Tibial nerve (tissue), 4 donors: ENCODE measurements around the gene ATP8A2. TPM values are rescaled to one million over a fixed set of nuclear protein-coding genes. Genes with fewer than 3 reads are reported as not detected.
"Not testable (repeated sequence)": the region's sequence is repeated elsewhere in the genome, so short reads cannot be mapped to it uniquely, and the experiment has no call there.

Source experiments
- DNase-seq, 2 donors: peaks; one replicate each; pipeline ENCODE4 v3.0.0-alpha.2; 2019; ENCODE audit warnings: low spot score in 2 of 2
- H3K27ac ChIP-seq, 4 donors: fragments of 200-600 bp; sonication (generic) in 3 of 4; one replicate each; pipeline ENCODE4 v1.5.1; 2017 to 2019; ENCODE audit warnings: mild to moderate bottlenecking in 1 of 4
- H3K27me3 ChIP-seq, 2 donors: fragments of 200-600 bp; sonication (generic) in 1 of 2; one replicate each; pipeline versions ENCODE4 v1.5.1 to v1.6.0; 2017 to 2019
- H3K36me3 ChIP-seq, 3 donors: fragments of 200-600 bp; sonication (generic); one replicate each; pipeline ENCODE4 v1.5.1; 2018 to 2019
- H3K4me1 ChIP-seq, 4 donors: fragments of 200-600 bp; sonication (generic) in 3 of 4; one replicate each; pipeline ENCODE4 v1.5.1; 2017 to 2019
- H3K4me3 ChIP-seq, 4 donors: fragments of 200-600 bp; sonication (generic) in 3 of 4; one replicate each; pipeline ENCODE4 v1.5.1; 2017 to 2019; ENCODE audit warnings: mild to moderate bottlenecking in 1 of 4, moderate library complexity in 1 of 4
- H3K9me3 ChIP-seq, 4 donors: fragments of 200-600 bp; sonication (generic) in 3 of 4; one replicate each; pipeline ENCODE4 v1.5.1; 2017 to 2019
- CTCF ChIP-seq, 5 experiments: fragments of 200-600 bp in 3 of 5; fragments of 450-650 bp in 2 of 5; sonication (generic) in 3 of 5; IDR thresholded peaks; one replicate each; pipeline ENCODE4 v1.5.1; 2016 to 2019; ENCODE audit warnings: antibody characterized with exemption in 5 of 5, mild to moderate bottlenecking in 3 of 5, moderate library complexity in 2 of 5
- EP300 ChIP-seq, 2 donors: sonication (generic); formaldehyde crosslinking; IDR thresholded peaks; one replicate each; pipeline ENCODE4 v1.6.1; 2017; ENCODE audit warnings: antibody characterized with exemption in 2 of 2, mild to moderate bottlenecking in 1 of 2
- POLR2A ChIP-seq, 2 donors: fragments of 450-650 bp; IDR thresholded peaks; one replicate each; pipeline ENCODE4 v1.6.1; 2017; ENCODE audit warnings: antibody characterized with exemption in 2 of 2, mild to moderate bottlenecking in 2 of 2, moderate library complexity in 2 of 2
- WGBS, 2 donors: methylation state at CpG; one replicate each; pipeline ENCODE4 v1.1.5; 2018; 5-methylcytosine and 5-hydroxymethylcytosine counted together
- total RNA-seq, 4 donors: library from RNA; depleted of rRNA; stranded (reverse); fragments of >200 nt; gene quantifications; one replicate each; pipeline ENCODE4 v1.1.0, GENCODE V29; 2016

ATP8A2 gene
- total RNA-seq, 4 donors from 2014 or later, result 0.30 to 1.7 (median 0.61) TPM

GRCh38 chr13:25945596-25945995, 573.8 kb downstream of the ATP8A2 start:
- no peak overlapping the region for H3K27ac ChIP-seq
- 32 to 34% methylated on average over 7 of the region's 7 CpGs for WGBS, 2 donors
- peaks cover 0 to 8% (median 0%) of the 10 kb centered on the region in 4 donors for H3K9me3 ChIP-seq
- DNase-seq, result no peak
- no peak for TF ChIP-seq POLR2A (IDR thresholded peaks at IDR 0.05)
- no peak for TF ChIP-seq EP300 (IDR thresholded peaks at IDR 0.05)
- TF ChIP-seq CTCF (IDR thresholded peaks at IDR 0.05), result no peak
- no peaks in the 10 kb centered on the region for H3K27me3 ChIP-seq
- H3K36me3 ChIP-seq, result no peaks in the 10 kb centered on the region
- no peaks in the 10 kb centered on the region for H3K4me1 ChIP-seq
- H3K4me3 ChIP-seq, result no peak overlapping the region

GRCh38 chr13:25946321-25946720, 574.5 kb downstream of the ATP8A2 start:
- no peak for TF ChIP-seq CTCF (IDR thresholded peaks at IDR 0.05)
- TF ChIP-seq POLR2A (IDR thresholded peaks at IDR 0.05), result no peak
- TF ChIP-seq EP300 (IDR thresholded peaks at IDR 0.05), result no peak
- H3K4me3 ChIP-seq, result no peak overlapping the region
- H3K27me3 ChIP-seq, result no peaks in the 10 kb centered on the region
- no peaks in the 10 kb centered on the region for H3K36me3 ChIP-seq
- no peak overlapping the region for H3K27ac ChIP-seq
- H3K4me1 ChIP-seq, result no peaks in the 10 kb centered on the region
- DNase-seq, result no peak
- WGBS, 2 donors, result 81 to 87% methylated on average over 6 of the region's 6 CpGs
- peaks cover 0 to 12% (median 0%) of the 10 kb centered on the region in 4 donors for H3K9me3 ChIP-seq

- H3K4me1 ChIP-seq, result no peaks in the 10 kb centered on the region
- H3K4me3 ChIP-seq, result no peak overlapping the region
- H3K27ac ChIP-seq, result no peak overlapping the region
- no peaks in the 10 kb centered on the region for H3K27me3 ChIP-seq
- TF ChIP-seq EP300 (IDR thresholded peaks at IDR 0.05) (no peak), POLR2A (IDR thresholded peaks at IDR 0.05) (no peak), CTCF (IDR thresholded peaks at IDR 0.05) (no peak)
- no peaks in the 10 kb centered on the region for H3K36me3 ChIP-seq
- peaks cover 0 to 12% (median 0%) of the 10 kb centered on the region in 4 donors for H3K9me3 ChIP-seq
- no peak for DNase-seq
- WGBS, 2 donors, result 83 to 86% methylated on average over 3 of the region's 3 CpGs
Measured at GRCh38 chr13:25948910-25949309, 577.1 kb downstream of the ATP8A2 start.

GRCh38 chr13:25951831-25952230, 580.1 kb downstream of the ATP8A2 start:
- Histone ChIP-seq H3K9me3 (peaks cover 0 to 13% (median 0%) of the 10 kb centered on the region in 4 donors), H3K36me3 (no peaks in the 10 kb centered on the region), H3K27ac (no peak overlapping the region), H3K4me3 (no peak overlapping the region), H3K27me3 (no peaks in the 10 kb centered on the region), H3K4me1 (no peaks in the 10 kb centered on the region)
- WGBS, 2 donors, result 76% methylated on average over 4 of the region's 4 CpGs
- no peak for DNase-seq
- no peak for TF ChIP-seq CTCF (IDR thresholded peaks at IDR 0.05)
- no peak for TF ChIP-seq POLR2A (IDR thresholded peaks at IDR 0.05)
- TF ChIP-seq EP300 (IDR thresholded peaks at IDR 0.05), result no peak

GRCh38 chr13:25954080-25954479, 582.3 kb downstream of the ATP8A2 start:
- H3K27ac ChIP-seq, H3K27me3 ChIP-seq, H3K4me3 ChIP-seq, H3K4me1 ChIP-seq, DNase-seq, H3K36me3 ChIP-seq: not testable (repeated sequence)
- WGBS, 2 donors, result 40 to 54% methylated on average over 4 of the region's 5 CpGs
- peaks cover 0 to 13% (median 0%) of the 10 kb centered on the region in 4 donors for H3K9me3 ChIP-seq

GRCh38 chr13:25954943-25955342, 583.2 kb downstream of the ATP8A2 start:
- not testable (repeated sequence) for H3K27me3 ChIP-seq, H3K4me3 ChIP-seq, H3K27ac ChIP-seq, DNase-seq, H3K4me1 ChIP-seq, H3K36me3 ChIP-seq
- WGBS, 2 donors, result 90 to 95% methylated on average over 1 of the region's 1 CpG
- peaks cover 0 to 12% (median 0%) of the 10 kb centered on the region in 4 donors for H3K9me3 ChIP-seq
